Activated CD4-positive, CD25-positive, alpha-beta regulatory T cell treated with anti-CD3 and anti-CD28 coated beads, Interleukin-2, amount 50 U/mL, for 16 hours (primary cell): ENCODE results near the gene BNC2.

ENCODE experiments used
- DNase-seq: peaks from one replicate; pipeline ENCODE4 v3.0.0-alpha.2; 2020; ENCODE audit warnings: low read depth, low spot score

Gene BNC2

GRCh38 chr9:16675131-16675530 lies 195.3 kb downstream of the BNC2 start:
- no peak for DNase-seq

GRCh38 chr9:16673171-16673570 lies 197.3 kb downstream of the BNC2 start:
- DNase-seq, result no peak

- DNase-seq, result no peak
These were observed 198.0 kb downstream of the BNC2 start for GRCh38 chr9:16672501-16672900.

GRCh38 chr9:16671591-16672137 lies 198.8 kb downstream of the BNC2 start:
- no peak for DNase-seq

- no peak for DNase-seq
These were observed 199.7 kb downstream of the BNC2 start for GRCh38 chr9:16670791-16671190.

- no peak for DNase-seq
These were observed 201.7 kb downstream of the BNC2 start for GRCh38 chr9:16668734-16669295.

GRCh38 chr9:16664211-16664610 lies 206.3 kb downstream of the BNC2 start:
- DNase-seq, result no peak

- DNase-seq, result no peak
These were observed 208.7 kb downstream of the BNC2 start for GRCh38 chr9:16661816-16662215.

GRCh38 chr9:16659096-16659495 lies 211.4 kb downstream of the BNC2 start:
- DNase-seq, result no peak

GRCh38 chr9:16656432-16657169 lies 213.9 kb downstream of the BNC2 start:
- no peak for DNase-seq

- DNase-seq, result no peak
These were observed 215.8 kb downstream of the BNC2 start for GRCh38 chr9:16654596-16655126.

GRCh38 chr9:16653491-16654399 lies 216.7 kb downstream of the BNC2 start:
- no peak for DNase-seq

- no peak for DNase-seq
These were observed 217.9 kb downstream of the BNC2 start for GRCh38 chr9:16652582-16652981.

GRCh38 chr9:16651446-16651964 lies 219.0 kb downstream of the BNC2 start:
- DNase-seq, result no peak

- DNase-seq, result no peak
These were observed 224.5 kb downstream of the BNC2 start for GRCh38 chr9:16645970-16646369.

GRCh38 chr9:16642421-16643109 lies 227.9 kb downstream of the BNC2 start:
- DNase-seq, result no peak

GRCh38 chr9:16640649-16641048 lies 229.8 kb downstream of the BNC2 start:
- DNase-seq, result no peak

GRCh38 chr9:16639644-16640043 lies 230.8 kb downstream of the BNC2 start:
- no peak for DNase-seq

- DNase-seq, result no peak
These were observed 232.6 kb downstream of the BNC2 start for GRCh38 chr9:16637911-16638310.

GRCh38 chr9:16637218-16637617 lies 233.3 kb downstream of the BNC2 start:
- DNase-seq, result no peak

- no peak for DNase-seq
These were observed 236.7 kb downstream of the BNC2 start for GRCh38 chr9:16633794-16634193.
